ENCODE measurements around the gene SLMAP. TPM values are rescaled to one million over a fixed set of nuclear protein-coding genes. Genes with fewer than 3 reads are reported as not detected.

SLMAP gene
- total and polyA plus RNA-seq, 7 experiments from 2014 or later: 20.2 to 77.1 (median 63.4) TPM

DNA sequence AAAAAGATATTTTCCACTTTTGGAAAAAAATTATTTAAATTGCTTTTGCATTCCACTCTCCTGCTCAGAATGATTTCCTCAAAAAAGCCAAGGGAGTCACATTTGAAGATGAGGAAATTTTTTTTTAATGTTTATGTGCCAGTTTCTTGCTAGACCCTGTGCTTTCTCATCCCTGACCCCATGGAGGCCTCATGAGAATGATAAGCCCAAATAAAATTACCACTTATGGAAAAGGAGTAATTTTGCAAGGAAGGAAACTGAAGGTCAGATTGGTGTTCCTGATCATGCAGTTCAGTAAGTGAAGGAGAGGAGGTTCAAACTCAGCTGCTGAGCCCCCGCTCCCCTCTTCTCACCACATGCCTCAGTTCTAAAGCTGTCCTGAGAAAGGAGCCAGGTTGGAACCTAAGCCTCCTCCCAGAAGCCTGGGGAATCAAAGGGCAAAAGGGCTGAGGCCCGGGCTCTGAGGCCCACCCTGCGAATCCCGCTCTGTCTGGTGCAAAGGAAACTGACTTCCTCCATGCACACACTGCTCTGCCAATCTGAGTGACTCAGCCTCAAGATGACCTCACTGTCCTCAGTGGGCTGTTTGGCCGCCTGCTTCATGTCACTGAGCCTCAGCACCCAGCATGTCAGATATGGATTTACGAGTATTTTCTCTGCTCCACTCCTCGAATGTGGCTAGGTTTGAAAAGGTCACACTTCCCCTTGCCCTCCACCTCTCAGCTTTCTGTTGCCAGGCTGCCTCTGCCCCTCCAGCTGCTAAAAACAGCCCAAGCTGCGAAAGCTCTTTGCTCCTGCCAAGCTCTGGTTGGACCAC lies 195.2 kb downstream of the SLMAP start:
- peaks cover 0 to 2% (median 0%) of the 10 kb centered on the region in 7 donors for H3K4me1 Mint-ChIP-seq
- Histone ChIP-seq H3K4me3 (ENCODE audit: low read length) (no peak overlapping the region), H3K27ac (ENCODE audit: low read depth, low read length) (no peak overlapping the region), H3K36me3 (ENCODE audit: control insufficient read depth in 2 of 3, insufficient read depth in 3 of 3, low read length in 3 of 3) (no peaks in the 10 kb centered on the region), H3K27me3 (ENCODE audit: control insufficient read depth in 2 of 2, insufficient read depth in 2 of 2, low read length in 2 of 2) (no peaks in the 10 kb centered on the region), H3K4me1 (ENCODE audit: control insufficient read depth in 2 of 2, insufficient read depth in 2 of 2, low read length in 2 of 2) (no peaks in the 10 kb centered on the region), H3K9me3 (ENCODE audit: control insufficient read depth in 2 of 3, low read length in 3 of 3) (no peaks in the 10 kb centered on the region)
- ChIA-PET CTCF (no interaction called here), POLR2A (no interaction called here)
- DNase-seq: no peak
- intact Hi-C loops (cut with micrococcal nuclease): no loop called here
- no peaks in the 10 kb centered on the region for H3K36me3 Mint-ChIP-seq
- H3K4me3 Mint-ChIP-seq: no peak overlapping the region
- no peaks in the 10 kb centered on the region for H3K9me3 Mint-ChIP-seq
- peak; percentile 80 for ATAC-seq
- H3K27ac Mint-ChIP-seq: no peak overlapping the region
- H3K27me3 Mint-ChIP-seq: peaks cover 0 to 12% (median 4%) of the 10 kb centered on the region in 5 donors

DNA sequence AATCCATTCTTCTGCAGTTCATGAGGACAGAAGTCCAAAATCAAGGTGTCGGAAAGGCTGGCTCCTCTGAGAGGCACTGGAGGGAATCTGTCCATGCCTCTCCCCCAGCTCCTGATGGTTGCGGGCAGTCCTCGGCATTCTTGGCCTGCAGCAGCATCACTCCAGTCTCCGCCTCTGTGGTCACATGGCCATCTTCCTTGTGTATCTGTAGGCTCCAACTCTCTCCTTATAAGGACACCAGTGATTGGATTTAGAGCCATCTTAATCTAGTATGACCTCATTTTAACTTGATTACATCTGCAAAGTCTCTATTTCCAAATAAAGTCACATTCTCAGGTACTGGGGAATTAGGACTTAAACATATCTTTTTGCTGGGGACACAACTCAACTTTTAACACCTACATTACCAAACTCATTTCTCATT lies 196.1 kb downstream of the SLMAP start:
- ChIA-PET POLR2A (no interaction called here), CTCF (interaction anchor here (0.8 kb wide), 1 partner anchor 14 kb away, joined by 3 read pairs; no protein-coding TSS in a partner anchor)
- Histone ChIP-seq H3K4me3 (ENCODE audit: low read length) (no peak overlapping the region), H3K36me3 (ENCODE audit: control insufficient read depth in 2 of 3, insufficient read depth in 3 of 3, low read length in 3 of 3) (no peaks in the 10 kb centered on the region), H3K27ac (ENCODE audit: low read depth, low read length) (no peak overlapping the region), H3K4me1 (ENCODE audit: control insufficient read depth in 2 of 2, insufficient read depth in 2 of 2, low read length in 2 of 2) (no peaks in the 10 kb centered on the region), H3K9me3 (ENCODE audit: control insufficient read depth in 2 of 3, low read length in 3 of 3) (no peaks in the 10 kb centered on the region), H3K27me3 (ENCODE audit: control insufficient read depth in 2 of 2, insufficient read depth in 2 of 2, low read length in 2 of 2) (no peaks in the 10 kb centered on the region)
- intact Hi-C loops (cut with micrococcal nuclease): no loop called here
- DNase-seq (no peak), ATAC-seq (no peak)
- no peaks in the 10 kb centered on the region for H3K9me3 Mint-ChIP-seq
- peaks cover 0 to 3% (median 0%) of the 10 kb centered on the region in 7 donors for H3K4me1 Mint-ChIP-seq
- no peak overlapping the region for H3K4me3 Mint-ChIP-seq
- no peaks in the 10 kb centered on the region for H3K36me3 Mint-ChIP-seq
- peaks cover 0 to 12% (median 4%) of the 10 kb centered on the region in 5 donors for H3K27me3 Mint-ChIP-seq
- no peak overlapping the region for H3K27ac Mint-ChIP-seq

DNA sequence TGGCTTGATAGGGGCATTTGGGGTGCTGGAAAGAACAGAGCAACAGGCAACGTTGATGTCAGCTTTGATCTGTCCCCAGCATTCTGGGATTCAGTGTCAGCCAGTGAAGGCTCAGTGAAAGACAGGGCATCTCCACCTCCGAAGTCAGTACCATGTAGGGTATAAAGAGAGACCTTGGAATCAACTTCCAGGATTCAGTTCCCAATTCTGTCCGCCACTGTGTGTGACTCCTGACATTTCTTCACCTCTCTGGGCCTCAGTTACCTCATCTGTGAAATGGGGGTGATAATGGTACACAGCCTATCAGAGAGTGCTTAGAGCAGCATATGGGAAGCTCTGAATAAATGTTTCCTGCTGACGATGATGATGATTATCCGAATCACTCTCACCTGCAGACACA lies 196.5 kb downstream of the SLMAP start:
- ChIA-PET POLR2A (no interaction called here), CTCF (interaction anchor here (0.8 kb wide), 1 partner anchor 14 kb away, joined by 3 read pairs; no protein-coding TSS in a partner anchor)
- intact Hi-C loops (cut with micrococcal nuclease): no loop called here
- DNase-seq: no peak
- Histone ChIP-seq H3K27me3 (ENCODE audit: control insufficient read depth in 2 of 2, insufficient read depth in 2 of 2, low read length in 2 of 2) (no peaks in the 10 kb centered on the region), H3K4me1 (ENCODE audit: control insufficient read depth in 2 of 2, insufficient read depth in 2 of 2, low read length in 2 of 2) (no peaks in the 10 kb centered on the region), H3K27ac (ENCODE audit: low read depth, low read length) (no peak overlapping the region), H3K36me3 (ENCODE audit: control insufficient read depth in 2 of 3, insufficient read depth in 3 of 3, low read length in 3 of 3) (no peaks in the 10 kb centered on the region), H3K9me3 (ENCODE audit: control insufficient read depth in 2 of 3, low read length in 3 of 3) (no peaks in the 10 kb centered on the region), H3K4me3 (ENCODE audit: low read length) (no peak overlapping the region)
- Mint-ChIP-seq H3K9me3 (no peaks in the 10 kb centered on the region), H3K27me3 (peaks cover 0 to 9% (median 4%) of the 10 kb centered on the region in 5 donors), H3K4me3 (no peak overlapping the region), H3K36me3 (no peaks in the 10 kb centered on the region), H3K4me1 (peaks cover 0 to 3% (median 0%) of the 10 kb centered on the region in 7 donors), H3K27ac (no peak overlapping the region)
- ATAC-seq: no peak

DNA sequence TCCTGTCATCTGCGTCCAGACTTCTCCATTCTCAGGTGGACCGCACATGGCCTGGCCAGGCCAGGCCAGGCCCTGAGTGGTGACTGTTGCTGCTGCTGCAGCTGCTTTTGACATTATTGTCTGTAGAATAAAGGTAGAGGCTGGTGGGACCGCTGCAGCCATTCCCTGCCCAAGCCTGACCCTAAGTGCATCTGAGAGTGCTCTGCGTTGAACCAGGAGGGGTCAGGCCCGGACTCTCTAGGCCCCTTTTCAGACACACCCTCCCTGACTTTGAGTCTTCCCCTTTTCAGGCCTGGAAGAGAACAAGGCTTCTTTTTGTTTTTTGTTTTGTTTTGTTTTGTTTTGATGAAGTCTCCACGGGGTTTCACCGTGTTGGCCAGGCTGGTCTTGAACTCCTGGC lies 197.5 kb downstream of the SLMAP start:
- no peaks in the 10 kb centered on the region for H3K4me1 ChIP-seq (ENCODE audit: control insufficient read depth in 2 of 2, insufficient read depth in 2 of 2, low read length in 2 of 2)
- H3K4me3 ChIP-seq (ENCODE audit: low read length): no peak overlapping the region
- Mint-ChIP-seq H3K4me1 (peaks cover 0 to 5% (median 0%) of the 10 kb centered on the region in 7 donors), H3K27ac (no peak overlapping the region), H3K36me3 (no peaks in the 10 kb centered on the region), H3K27me3 (peaks cover 0 to 5% (median 2%) of the 10 kb centered on the region in 5 donors), H3K4me3 (no peak overlapping the region), H3K9me3 (peaks cover 0 to 1% (median 0%) of the 10 kb centered on the region in 11 donors)
- ChIA-PET CTCF (no interaction called here), POLR2A (no interaction called here)
- no peaks in the 10 kb centered on the region for H3K27me3 ChIP-seq (ENCODE audit: control insufficient read depth in 2 of 2, insufficient read depth in 2 of 2, low read length in 2 of 2)
- no peaks in the 10 kb centered on the region for H3K9me3 ChIP-seq (ENCODE audit: control insufficient read depth in 2 of 3, low read length in 3 of 3)
- ATAC-seq (no peak), DNase-seq (no peak)
- H3K36me3 ChIP-seq (ENCODE audit: control insufficient read depth in 2 of 3, insufficient read depth in 3 of 3, low read length in 3 of 3): no peaks in the 10 kb centered on the region
- H3K27ac ChIP-seq (ENCODE audit: low read depth, low read length): no peak overlapping the region
- intact Hi-C loops (cut with micrococcal nuclease): no loop called here

DNA sequence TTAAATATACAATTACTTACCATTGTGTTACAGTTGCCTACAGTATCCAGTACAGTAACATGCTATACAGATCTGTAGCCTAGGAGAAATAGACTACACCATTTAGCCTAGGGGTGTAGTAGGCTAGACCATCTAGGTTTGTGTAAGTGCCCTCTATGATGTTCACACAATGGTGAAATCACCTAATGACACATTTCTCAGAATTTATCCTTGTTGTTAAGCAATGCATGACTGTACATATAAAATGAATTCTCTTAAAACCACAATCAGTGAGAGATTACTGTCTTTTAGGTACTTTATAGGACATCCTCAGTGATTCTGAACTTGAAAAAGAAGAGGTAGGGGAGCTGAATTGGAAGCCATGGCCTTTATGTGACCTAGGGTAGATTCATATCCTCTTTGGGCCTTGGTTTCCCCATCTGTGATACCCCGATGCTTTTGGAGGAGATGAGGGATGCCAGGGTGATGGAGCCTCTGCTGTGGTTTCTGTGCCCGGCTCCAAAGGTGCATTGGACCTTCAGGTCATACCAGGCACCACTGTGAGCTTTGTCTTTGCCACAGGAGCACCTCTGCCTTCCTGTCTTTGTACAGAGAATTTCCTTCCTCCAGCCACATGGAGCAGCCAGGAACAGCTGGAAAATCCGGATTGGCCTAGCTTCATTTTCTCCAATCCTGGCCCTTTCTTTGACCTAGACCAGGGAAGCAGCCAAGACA lies 200.2 kb downstream of the SLMAP start:
- Mint-ChIP-seq H3K36me3 (no peaks in the 10 kb centered on the region), H3K4me3 (no peak overlapping the region), H3K27me3 (no peaks in the 10 kb centered on the region), H3K27ac (no peak overlapping the region), H3K4me1 (peaks cover 0 to 13% (median 5%) of the 10 kb centered on the region in 7 donors), H3K9me3 (peaks cover 0 to 1% (median 0%) of the 10 kb centered on the region in 11 donors)
- POLR2A ChIA-PET: interaction anchor here (0.6 kb wide), 1 partner anchor 470 kb away, joined by 3 read pairs; no protein-coding TSS in a partner anchor
- H3K4me3 ChIP-seq (ENCODE audit: low read length): no peak overlapping the region
- no peaks in the 10 kb centered on the region for H3K36me3 ChIP-seq (ENCODE audit: control insufficient read depth in 2 of 3, insufficient read depth in 3 of 3, low read length in 3 of 3)
- DNase-seq (no peak), ATAC-seq (peak; percentile 62)
- H3K27ac ChIP-seq (ENCODE audit: low read depth, low read length): no peak overlapping the region
- no peaks in the 10 kb centered on the region for H3K4me1 ChIP-seq (ENCODE audit: control insufficient read depth in 2 of 2, insufficient read depth in 2 of 2, low read length in 2 of 2)
- H3K27me3 ChIP-seq (ENCODE audit: control insufficient read depth in 2 of 2, insufficient read depth in 2 of 2, low read length in 2 of 2): no peaks in the 10 kb centered on the region
- intact Hi-C loops (cut with micrococcal nuclease): no loop called here
- H3K9me3 ChIP-seq (ENCODE audit: control insufficient read depth in 2 of 3, low read length in 3 of 3): no peaks in the 10 kb centered on the region
- CTCF ChIA-PET: no interaction called here

DNA sequence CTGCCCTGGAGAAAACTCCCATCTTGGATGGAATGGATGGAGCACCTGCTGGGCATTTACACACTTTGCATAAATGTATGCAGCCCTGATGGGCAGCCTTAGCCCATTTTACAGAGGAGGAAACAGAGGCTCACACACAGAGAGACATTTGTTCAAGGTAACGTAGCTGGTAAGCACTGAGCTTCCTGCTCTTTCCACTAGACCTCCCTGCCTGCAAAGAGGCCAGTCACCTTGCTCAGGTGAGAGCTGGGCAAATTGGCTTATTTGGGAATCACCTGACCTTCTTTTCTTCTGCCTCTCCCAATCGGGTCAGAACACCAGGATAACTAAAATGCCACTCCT lies 200.7 kb downstream of the SLMAP start:
- Mint-ChIP-seq H3K27me3 (no peaks in the 10 kb centered on the region), H3K27ac (no peak overlapping the region), H3K36me3 (no peaks in the 10 kb centered on the region), H3K9me3 (peaks cover 0 to 1% (median 0%) of the 10 kb centered on the region in 11 donors), H3K4me3 (no peak overlapping the region), H3K4me1 (peaks cover 0 to 13% (median 5%) of the 10 kb centered on the region in 7 donors)
- ChIA-PET CTCF (no interaction called here), POLR2A (interaction anchor here (0.6 kb wide), 1 partner anchor 471 kb away, joined by 3 read pairs; no protein-coding TSS in a partner anchor)
- Histone ChIP-seq H3K27ac (ENCODE audit: low read depth, low read length) (no peak overlapping the region), H3K4me3 (ENCODE audit: low read length) (no peak overlapping the region), H3K36me3 (ENCODE audit: control insufficient read depth in 2 of 3, insufficient read depth in 3 of 3, low read length in 3 of 3) (no peaks in the 10 kb centered on the region), H3K4me1 (ENCODE audit: control insufficient read depth in 2 of 2, insufficient read depth in 2 of 2, low read length in 2 of 2) (no peaks in the 10 kb centered on the region), H3K9me3 (ENCODE audit: control insufficient read depth in 2 of 3, low read length in 3 of 3) (no peaks in the 10 kb centered on the region), H3K27me3 (ENCODE audit: control insufficient read depth in 2 of 2, insufficient read depth in 2 of 2, low read length in 2 of 2) (no peaks in the 10 kb centered on the region)
- intact Hi-C loops (cut with micrococcal nuclease): no loop called here
- ATAC-seq (no peak), DNase-seq (no peak)

Measured in naive thymus-derived CD4-positive, alpha-beta T cell (primary cell).